Measurements from ENCODE around the gene CBLB.

- TF ChIP-seq CTCF (IDR thresholded peaks at IDR 0.05 in 4 of 5, conservative IDR thresholded peaks at IDR 0.05 in 1 of 5) = no peak
- TF ChIP-seq POLR2A (IDR thresholded peaks at IDR 0.05) = no peak
These were observed 57.2 kb downstream of the CBLB start for GRCh38 chr3:105811518-105812193.

All from gastrocnemius medialis (tissue), 4 donors.